ENCODE data around the gene TEKT1. TPM values are rescaled to one million over a fixed set of nuclear protein-coding genes. Genes with fewer than 3 reads are reported as not detected.
A peak's percentile ranks its signal among the peaks of the same experiment; 100 is the strongest.

TEKT1 gene
- total RNA-seq, 1 donor = not detected

- Histone ChIP-seq H3K36me3 (ENCODE audit: insufficient read depth, low read length) (no peaks in the 10 kb centered on the region), H3K27ac (ENCODE audit: low read depth, low read length) (no peak overlapping the region), H3K4me1 (ENCODE audit: insufficient read depth, low read length) (no peaks in the 10 kb centered on the region), H3K4me3 (ENCODE audit: insufficient read depth, low read length) (no peak overlapping the region), H3K79me2 (ENCODE audit: insufficient read depth, low read length) (no peaks in the 10 kb centered on the region), H2AFZ (ENCODE audit: low read length) (no peak overlapping the region), H3K4me2 (ENCODE audit: insufficient read depth, low read length) (no peak overlapping the region), H3K9me3 (ENCODE audit: low read depth, low read length) (no peaks in the 10 kb centered on the region), H4K20me1 (ENCODE audit: insufficient read depth, low read length) (no peaks in the 10 kb centered on the region), H3K27me3 (ENCODE audit: insufficient read depth, low read length) (peaks cover 11% of the 10 kb centered on the region)
- TF ChIP-seq, protein P1, sequence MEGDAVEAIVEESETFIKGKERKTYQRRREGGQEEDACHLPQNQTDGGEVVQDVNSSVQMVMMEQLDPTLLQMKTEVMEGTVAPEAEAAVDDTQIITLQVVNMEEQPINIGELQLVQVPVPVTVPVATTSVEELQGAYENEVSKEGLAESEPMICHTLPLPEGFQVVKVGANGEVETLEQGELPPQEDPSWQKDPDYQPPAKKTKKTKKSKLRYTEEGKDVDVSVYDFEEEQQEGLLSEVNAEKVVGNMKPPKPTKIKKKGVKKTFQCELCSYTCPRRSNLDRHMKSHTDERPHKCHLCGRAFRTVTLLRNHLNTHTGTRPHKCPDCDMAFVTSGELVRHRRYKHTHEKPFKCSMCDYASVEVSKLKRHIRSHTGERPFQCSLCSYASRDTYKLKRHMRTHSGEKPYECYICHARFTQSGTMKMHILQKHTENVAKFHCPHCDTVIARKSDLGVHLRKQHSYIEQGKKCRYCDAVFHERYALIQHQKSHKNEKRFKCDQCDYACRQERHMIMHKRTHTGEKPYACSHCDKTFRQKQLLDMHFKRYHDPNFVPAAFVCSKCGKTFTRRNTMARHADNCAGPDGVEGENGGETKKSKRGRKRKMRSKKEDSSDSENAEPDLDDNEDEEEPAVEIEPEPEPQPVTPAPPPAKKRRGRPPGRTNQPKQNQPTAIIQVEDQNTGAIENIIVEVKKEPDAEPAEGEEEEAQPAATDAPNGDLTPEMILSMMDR (IDR thresholded peaks at IDR 0.05; ENCODE audit: extremely low read depth, low read depth, low read length) = no peak
- no peak for DNase-seq (ENCODE audit: insufficient read length, low spot score, missing footprints)
These were observed 42.4 kb downstream of the TEKT1 start for GRCh38 chr17:6789146-6789545.

- DNase-seq (ENCODE audit: insufficient read length, low spot score, missing footprints) = no peak
- Histone ChIP-seq H2AFZ (ENCODE audit: low read length) (peak overlapping the region; percentile 24), H3K9me3 (ENCODE audit: low read depth, low read length) (no peaks in the 10 kb centered on the region), H4K20me1 (ENCODE audit: insufficient read depth, low read length) (no peaks in the 10 kb centered on the region), H3K27me3 (ENCODE audit: insufficient read depth, low read length) (peaks cover 13% of the 10 kb centered on the region), H3K36me3 (ENCODE audit: insufficient read depth, low read length) (no peaks in the 10 kb centered on the region), H3K4me1 (ENCODE audit: insufficient read depth, low read length) (no peaks in the 10 kb centered on the region), H3K27ac (ENCODE audit: low read depth, low read length) (no peak overlapping the region), H3K79me2 (ENCODE audit: insufficient read depth, low read length) (no peaks in the 10 kb centered on the region), H3K4me3 (ENCODE audit: insufficient read depth, low read length) (no peak overlapping the region), H3K4me2 (ENCODE audit: insufficient read depth, low read length) (peak overlapping the region; percentile 59)
- TF ChIP-seq, protein P1 (IDR thresholded peaks at IDR 0.05; ENCODE audit: extremely low read depth, low read depth, low read length) = no peak
These were observed 44.3 kb downstream of the TEKT1 start for GRCh38 chr17:6787081-6787693.

DNA sequence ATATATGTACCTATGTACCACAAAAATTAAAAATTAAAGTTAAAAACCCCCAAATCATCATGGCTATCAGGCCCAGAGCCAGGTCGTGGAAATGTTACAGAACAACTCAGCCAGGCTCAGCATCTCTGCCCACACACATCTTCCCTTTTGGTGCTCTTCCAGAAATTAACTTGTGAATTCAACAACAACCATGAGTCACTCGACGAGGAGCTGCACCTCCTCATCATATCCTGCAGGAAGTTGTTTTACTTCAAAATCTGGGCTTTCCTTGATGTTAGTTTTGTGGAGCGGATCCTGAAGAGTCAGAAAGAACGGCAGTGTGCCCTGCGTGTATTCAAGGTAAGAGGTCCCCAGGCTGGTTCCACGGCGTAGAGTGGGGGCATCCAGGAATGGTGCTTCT is 44.9 kb downstream of the TEKT1 start:
- peak overlapping the region; percentile 24 for H2AFZ ChIP-seq (ENCODE audit: low read length)
- no peaks in the 10 kb centered on the region for H4K20me1 ChIP-seq (ENCODE audit: insufficient read depth, low read length)
- TF ChIP-seq, protein P1 (IDR thresholded peaks at IDR 0.05; ENCODE audit: extremely low read depth, low read depth, low read length) = no peak
- H3K79me2 ChIP-seq (ENCODE audit: insufficient read depth, low read length) = no peaks in the 10 kb centered on the region
- no peak overlapping the region for H3K27ac ChIP-seq (ENCODE audit: low read depth, low read length)
- peak overlapping the region; percentile 59 for H3K4me2 ChIP-seq (ENCODE audit: insufficient read depth, low read length)
- no peaks in the 10 kb centered on the region for H3K4me1 ChIP-seq (ENCODE audit: insufficient read depth, low read length)
- no peaks in the 10 kb centered on the region for H3K9me3 ChIP-seq (ENCODE audit: low read depth, low read length)
- no peak overlapping the region for H3K4me3 ChIP-seq (ENCODE audit: insufficient read depth, low read length)
- H3K36me3 ChIP-seq (ENCODE audit: insufficient read depth, low read length) = no peaks in the 10 kb centered on the region
- H3K27me3 ChIP-seq (ENCODE audit: insufficient read depth, low read length) = peaks cover 14% of the 10 kb centered on the region
- DNase-seq (ENCODE audit: insufficient read length, low spot score, missing footprints) = no peak

- TF ChIP-seq, protein P1 (IDR thresholded peaks at IDR 0.05; ENCODE audit: extremely low read depth, low read depth, low read length) = no peak
These were observed 49.3 kb downstream of the TEKT1 start for GRCh38 chr17:6782244-6782643.

More at GRCh38 chr17:6782244-6782643, 49.3 kb downstream of the TEKT1 start:
- H4K20me1 ChIP-seq (ENCODE audit: insufficient read depth, low read length) = no peaks in the 10 kb centered on the region
- no peak overlapping the region for H2AFZ ChIP-seq (ENCODE audit: low read length)
- no peaks in the 10 kb centered on the region for H3K36me3 ChIP-seq (ENCODE audit: insufficient read depth, low read length)
- peaks cover 33% of the 10 kb centered on the region for H3K27me3 ChIP-seq (ENCODE audit: insufficient read depth, low read length)
- no peak for DNase-seq (ENCODE audit: insufficient read length, low spot score, missing footprints)
- no peaks in the 10 kb centered on the region for H3K9me3 ChIP-seq (ENCODE audit: low read depth, low read length)
- no peak overlapping the region for H3K4me3 ChIP-seq (ENCODE audit: insufficient read depth, low read length)
- H3K27ac ChIP-seq (ENCODE audit: low read depth, low read length) = no peak overlapping the region
- H3K79me2 ChIP-seq (ENCODE audit: insufficient read depth, low read length) = no peaks in the 10 kb centered on the region
- H3K4me2 ChIP-seq (ENCODE audit: insufficient read depth, low read length) = no peak overlapping the region
- no peaks in the 10 kb centered on the region for H3K4me1 ChIP-seq (ENCODE audit: insufficient read depth, low read length)
